ENCODE measurements around the gene SPTSSA.
A peak's percentile ranks its signal among the peaks of the same experiment; 100 is the strongest.
"Not testable (repeated sequence)": the region's sequence is repeated elsewhere in the genome, so short reads cannot be mapped to it uniquely, and the experiment has no call there.

SPTSSA gene

DNA sequence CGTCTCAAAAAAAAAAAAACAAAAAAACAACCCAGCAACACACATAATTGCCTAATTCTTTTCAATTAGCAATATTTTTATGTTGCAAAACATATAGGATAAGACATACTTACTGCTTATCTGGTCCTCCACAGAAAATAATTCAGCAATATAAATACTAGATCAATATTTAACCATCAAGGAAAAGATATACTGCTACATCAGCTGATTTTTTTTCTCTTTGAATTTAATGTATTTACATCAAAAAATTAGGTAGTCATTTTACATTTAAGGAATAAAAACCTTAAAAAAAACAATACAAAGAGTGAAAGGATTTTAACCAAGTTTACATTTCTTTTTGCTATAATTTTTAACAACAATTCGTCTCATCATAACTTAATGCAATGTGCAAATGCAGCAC, 28.1 kb downstream of the SPTSSA start:
- no peak overlapping the region for H3K4me3 ChIP-seq (ENCODE audit: low read length)
- TF ChIP-seq, protein P1, sequence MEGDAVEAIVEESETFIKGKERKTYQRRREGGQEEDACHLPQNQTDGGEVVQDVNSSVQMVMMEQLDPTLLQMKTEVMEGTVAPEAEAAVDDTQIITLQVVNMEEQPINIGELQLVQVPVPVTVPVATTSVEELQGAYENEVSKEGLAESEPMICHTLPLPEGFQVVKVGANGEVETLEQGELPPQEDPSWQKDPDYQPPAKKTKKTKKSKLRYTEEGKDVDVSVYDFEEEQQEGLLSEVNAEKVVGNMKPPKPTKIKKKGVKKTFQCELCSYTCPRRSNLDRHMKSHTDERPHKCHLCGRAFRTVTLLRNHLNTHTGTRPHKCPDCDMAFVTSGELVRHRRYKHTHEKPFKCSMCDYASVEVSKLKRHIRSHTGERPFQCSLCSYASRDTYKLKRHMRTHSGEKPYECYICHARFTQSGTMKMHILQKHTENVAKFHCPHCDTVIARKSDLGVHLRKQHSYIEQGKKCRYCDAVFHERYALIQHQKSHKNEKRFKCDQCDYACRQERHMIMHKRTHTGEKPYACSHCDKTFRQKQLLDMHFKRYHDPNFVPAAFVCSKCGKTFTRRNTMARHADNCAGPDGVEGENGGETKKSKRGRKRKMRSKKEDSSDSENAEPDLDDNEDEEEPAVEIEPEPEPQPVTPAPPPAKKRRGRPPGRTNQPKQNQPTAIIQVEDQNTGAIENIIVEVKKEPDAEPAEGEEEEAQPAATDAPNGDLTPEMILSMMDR (IDR thresholded peaks at IDR 0.05; ENCODE audit: insufficient read depth, low read depth, low read length, missing control alignments): no peak

DNA sequence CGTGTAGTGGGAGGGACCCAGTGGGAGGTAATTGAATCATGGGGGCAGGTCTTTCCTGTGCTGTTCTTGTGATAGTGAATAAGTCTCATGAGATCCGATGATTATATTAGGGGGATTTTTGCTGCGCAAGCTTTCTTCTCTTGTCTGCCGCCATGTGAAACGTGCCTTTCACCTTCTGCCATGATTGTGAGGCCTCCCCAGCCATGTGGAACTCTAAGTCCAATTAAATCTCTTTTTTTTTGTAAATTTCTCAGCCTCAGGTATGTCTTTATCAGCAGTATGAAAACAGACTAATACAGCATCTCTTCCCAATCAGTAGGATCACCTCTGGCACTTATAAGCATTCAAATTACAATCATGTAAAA, 34.0 kb downstream of the SPTSSA start:
- not testable (repeated sequence) for DNase-seq (ENCODE audit: low read depth)

More for the DNA sequence above, 28.1 kb downstream of the SPTSSA start:
- no peak for DNase-seq (ENCODE audit: low read depth)

DNA sequence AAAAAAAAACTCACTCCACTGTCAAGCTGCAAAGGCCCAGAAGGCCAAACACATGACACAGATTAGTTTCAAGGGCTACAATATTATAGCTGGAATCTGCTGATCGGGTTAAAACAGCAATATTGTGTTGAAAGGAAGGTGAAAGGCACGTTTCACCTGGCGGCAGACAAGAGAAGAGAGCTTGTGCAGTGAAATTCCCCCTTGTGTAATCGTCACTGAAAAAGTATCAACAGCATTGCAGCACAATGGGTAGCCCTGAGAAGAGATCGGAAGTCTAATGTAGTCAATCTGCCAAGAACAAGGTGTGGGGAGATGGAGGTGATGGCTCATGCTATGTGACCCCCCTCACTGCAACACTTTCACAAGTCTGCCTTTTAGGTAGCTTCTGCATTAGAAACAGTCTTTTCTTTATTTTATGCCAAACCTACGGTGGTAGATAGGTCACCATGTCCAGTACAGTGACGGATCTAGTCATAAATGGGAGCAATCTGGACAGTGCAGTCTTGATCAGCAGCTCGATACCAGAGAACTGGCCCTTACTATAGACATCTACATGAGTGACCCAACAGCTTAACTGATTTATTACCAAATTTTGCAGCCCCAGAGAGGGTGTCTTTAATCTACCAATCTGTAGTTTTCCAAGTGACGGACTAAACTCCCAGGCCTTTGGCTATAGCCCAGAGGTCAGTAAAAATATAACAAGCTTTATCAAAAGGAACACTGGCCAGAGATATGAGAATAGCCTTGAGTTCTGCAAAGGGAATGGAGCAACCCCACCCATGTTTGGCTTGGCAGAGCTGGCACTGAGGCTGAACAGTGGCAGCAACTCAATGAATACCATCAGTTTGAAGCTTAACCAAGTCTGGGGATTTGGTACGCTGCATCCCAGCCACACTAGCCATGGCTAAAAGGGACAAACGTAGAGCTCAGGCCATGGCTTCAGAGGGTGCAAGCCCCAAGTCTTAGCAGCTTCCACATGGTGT, 35.4 kb downstream of the SPTSSA start:
- no peak for DNase-seq (ENCODE audit: low read depth)
- TF ChIP-seq, protein P1 (IDR thresholded peaks at IDR 0.05; ENCODE audit: insufficient read depth, low read depth, low read length, missing control alignments): no peak
- H3K4me3 ChIP-seq (ENCODE audit: low read length): no peak overlapping the region

More for the DNA sequence above, 34.0 kb downstream of the SPTSSA start:
- H3K4me3 ChIP-seq (ENCODE audit: low read length): not testable (repeated sequence)

DNA sequence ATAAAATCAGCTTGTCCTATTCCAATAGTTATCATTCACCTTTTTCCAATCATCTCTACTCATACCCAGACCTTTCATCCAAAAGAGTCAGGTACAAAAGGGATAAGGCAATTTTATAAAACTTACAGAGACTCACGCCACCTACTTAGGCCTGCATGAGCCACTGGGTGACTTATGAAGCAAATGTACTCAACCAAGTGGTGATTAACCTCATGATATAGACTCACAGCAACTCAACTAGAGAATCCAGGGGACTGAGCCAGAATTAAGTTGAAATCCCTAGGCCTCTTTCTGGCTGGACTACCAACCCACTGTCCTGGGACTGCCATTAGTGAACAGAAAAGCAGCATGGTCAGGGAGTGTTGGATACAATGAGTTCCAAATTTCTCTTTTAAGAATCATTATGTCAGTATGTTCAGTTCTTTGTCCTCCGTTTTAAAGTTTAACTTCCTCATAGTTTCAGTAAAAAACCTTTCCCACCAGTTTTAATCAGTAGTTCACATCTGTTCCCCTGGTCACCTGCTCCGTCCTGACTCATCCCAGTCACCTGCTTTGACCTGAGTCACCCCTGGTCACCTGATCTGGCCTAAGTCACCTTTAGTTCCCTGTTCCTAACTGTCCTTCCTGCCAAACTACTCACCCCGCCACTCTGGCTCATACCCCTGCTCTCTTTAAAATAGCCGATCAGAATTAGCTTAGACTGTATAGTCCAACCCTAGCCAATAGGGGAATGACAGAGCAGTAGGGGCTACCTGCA, 36.8 kb downstream of the SPTSSA start:
- DNase-seq (ENCODE audit: low read depth): peak; percentile 7
- no peak overlapping the region for H3K4me3 ChIP-seq (ENCODE audit: low read length)
- TF ChIP-seq, protein P1 (IDR thresholded peaks at IDR 0.05; ENCODE audit: insufficient read depth, low read depth, low read length, missing control alignments): no peak

DNA sequence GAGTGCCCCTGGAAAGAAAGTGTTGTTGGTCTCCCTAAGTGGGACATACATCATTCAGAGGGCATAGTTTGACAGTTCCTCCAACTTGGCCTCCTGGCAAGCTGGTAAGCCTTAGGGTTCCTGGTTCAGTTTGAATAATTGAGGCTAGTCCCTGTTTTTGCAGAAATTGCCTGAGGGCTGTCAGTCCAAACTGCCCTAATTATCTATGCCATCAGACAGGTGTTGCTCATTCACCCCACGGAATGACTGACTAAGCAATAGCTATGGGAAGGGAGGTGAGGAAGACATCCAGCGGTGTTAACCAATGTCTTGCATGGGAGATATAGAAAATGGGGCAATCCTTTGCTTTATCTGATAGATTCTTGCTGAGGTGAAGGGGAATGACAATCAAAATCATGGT, 37.6 kb downstream of the SPTSSA start:
- DNase-seq (ENCODE audit: low read depth): peak; percentile 30
- H3K4me3 ChIP-seq (ENCODE audit: low read length): no peak overlapping the region
- TF ChIP-seq, protein P1 (IDR thresholded peaks at IDR 0.05; ENCODE audit: insufficient read depth, low read depth, low read length, missing control alignments): no peak

DNA sequence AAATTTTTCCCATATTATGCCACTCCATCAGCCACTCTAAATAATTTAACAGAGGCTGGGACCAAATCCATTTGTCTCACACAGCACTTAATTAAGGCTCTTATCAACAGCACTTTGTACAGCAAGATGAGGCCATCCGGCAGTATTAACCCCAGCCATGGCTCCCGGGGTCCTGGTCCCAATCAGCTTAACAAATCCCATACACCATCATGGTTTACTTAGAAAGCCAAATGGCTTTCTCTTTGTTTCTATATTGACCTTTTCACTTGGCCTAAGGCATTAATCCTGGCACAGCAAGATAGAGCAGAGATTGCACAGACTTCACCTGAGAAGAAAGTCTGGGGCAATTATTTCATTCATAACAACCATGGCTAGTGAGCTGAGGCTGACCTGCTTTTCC, 38.6 kb downstream of the SPTSSA start:
- H3K4me3 ChIP-seq (ENCODE audit: low read length): no peak overlapping the region
- TF ChIP-seq, protein P1 (IDR thresholded peaks at IDR 0.05; ENCODE audit: insufficient read depth, low read depth, low read length, missing control alignments): no peak

DNA sequence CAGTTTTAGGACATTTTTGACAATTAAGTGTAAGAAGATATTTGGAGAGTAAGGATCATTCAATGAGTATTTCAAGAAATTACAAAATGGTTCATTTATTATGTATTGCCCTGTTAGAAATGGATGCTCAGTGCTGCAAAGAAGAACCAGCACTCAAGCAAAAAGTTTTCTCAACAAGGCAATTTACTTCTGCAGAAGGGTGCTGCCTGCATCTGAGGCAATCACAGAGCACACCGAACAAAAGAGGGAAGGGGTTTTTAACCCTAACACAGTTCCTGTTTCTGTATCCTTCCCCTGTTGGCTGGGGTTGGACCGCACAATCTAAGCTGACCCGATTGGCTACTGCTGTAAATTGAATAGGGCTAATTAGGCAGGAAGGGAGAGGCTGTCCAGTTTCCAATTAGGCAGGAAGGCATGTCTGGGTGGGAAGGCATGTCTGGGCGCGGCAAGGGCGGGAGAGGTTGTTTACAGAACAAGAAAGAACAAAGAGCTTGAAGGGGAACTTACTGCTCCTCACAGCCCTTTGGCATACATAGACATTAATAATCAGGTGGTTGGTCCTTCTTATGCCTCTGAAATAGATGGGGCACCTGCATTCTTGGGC, 41.4 kb downstream of the SPTSSA start:
- peak; percentile 30 for DNase-seq (ENCODE audit: low read depth)
- TF ChIP-seq, protein P1 (IDR thresholded peaks at IDR 0.05; ENCODE audit: insufficient read depth, low read depth, low read length, missing control alignments): no peak
- no peak overlapping the region for H3K4me3 ChIP-seq (ENCODE audit: low read length)

More for the DNA sequence above, 38.6 kb downstream of the SPTSSA start:
- no peak for DNase-seq (ENCODE audit: low read depth)
